HG02852 (cell line): ENCODE measurements around the gene SQOR.

ENCODE experiments used
- ATAC-seq: cut with Tn5 transposase; IDR thresholded peaks from one replicate; pipeline ENCODE4 v1.9.1; 2021; ENCODE audit warnings: mild to moderate bottlenecking, moderate library complexity; ENCODE audit not compliant: unreplicated experiment

The SQOR gene

DNA sequence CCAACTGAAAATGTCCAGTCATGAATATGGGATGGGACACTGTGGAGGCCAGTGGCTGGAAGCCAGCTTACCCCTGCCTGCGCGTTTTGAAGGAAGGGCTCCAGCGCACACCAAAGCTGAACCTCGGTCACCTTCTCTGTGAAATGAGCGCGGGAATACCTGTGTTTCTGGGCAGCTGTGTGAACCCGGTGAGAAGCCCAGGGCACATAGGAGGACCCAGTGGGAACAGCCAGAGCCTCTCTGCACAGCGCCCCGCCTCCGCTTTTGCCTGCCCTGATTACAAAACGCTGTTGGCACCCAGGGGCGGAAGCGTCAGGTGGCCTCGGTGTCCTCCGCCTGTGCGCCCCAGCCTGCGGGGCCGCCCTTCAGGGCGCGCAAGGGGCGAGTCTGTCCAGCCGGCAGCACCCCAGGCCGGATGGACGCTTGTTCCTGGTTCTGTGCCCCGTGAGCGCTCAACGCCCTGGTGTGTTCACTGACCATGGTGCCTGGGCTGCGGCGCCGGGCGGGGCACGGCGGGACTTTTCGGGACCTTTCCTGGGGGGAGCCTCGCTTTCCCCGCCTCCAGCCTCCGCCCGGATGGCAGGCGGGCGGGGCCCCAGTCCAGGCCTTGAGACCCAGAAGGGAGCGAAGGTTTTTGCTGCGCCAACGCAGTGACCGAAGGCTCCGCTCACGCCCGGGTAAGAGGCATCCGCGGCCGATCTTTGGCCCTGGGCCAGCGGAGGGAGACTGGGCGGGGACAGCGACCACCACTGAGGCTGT, at the start of gene SQOR:
Gene SQOR (plus strand): TSS at position 598 of the 759 bp plus-strand sequence. CDS start 23,895 bp downstream, outside the sequence.
- peak; percentile 77 for ATAC-seq

- no peak for ATAC-seq
Measured at GRCh38 chr15:45585069-45585791, 49.6 kb upstream of the SQOR start.

GRCh38 chr15:45586125-45586524, 48.7 kb upstream of the SQOR start:
- no peak for ATAC-seq

DNA sequence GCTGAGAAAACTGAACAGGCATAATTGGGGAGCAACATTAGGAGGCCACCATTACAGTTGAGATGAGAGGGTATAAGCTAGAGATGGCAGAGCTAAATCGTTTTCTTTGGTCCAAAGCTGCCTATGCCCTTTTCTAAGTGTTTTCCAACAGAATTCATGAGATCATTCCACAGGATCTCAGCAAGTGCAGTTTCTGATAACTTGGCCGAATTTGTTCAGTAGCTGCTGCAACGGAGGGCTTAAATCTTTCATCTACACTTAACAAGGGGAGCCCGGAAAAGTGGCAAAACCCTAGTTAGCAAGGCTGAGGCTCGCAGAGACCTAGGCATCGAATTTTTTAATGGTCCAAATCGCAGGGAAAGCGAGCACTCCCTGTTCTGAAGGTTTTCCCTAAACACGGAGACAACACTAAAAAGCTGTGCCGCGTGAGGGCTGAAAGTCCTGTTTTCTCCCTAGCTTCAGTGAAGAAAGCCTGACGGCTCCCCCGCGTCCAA, 48.2 kb upstream of the SQOR start:
- ATAC-seq: peak; percentile 6

DNA sequence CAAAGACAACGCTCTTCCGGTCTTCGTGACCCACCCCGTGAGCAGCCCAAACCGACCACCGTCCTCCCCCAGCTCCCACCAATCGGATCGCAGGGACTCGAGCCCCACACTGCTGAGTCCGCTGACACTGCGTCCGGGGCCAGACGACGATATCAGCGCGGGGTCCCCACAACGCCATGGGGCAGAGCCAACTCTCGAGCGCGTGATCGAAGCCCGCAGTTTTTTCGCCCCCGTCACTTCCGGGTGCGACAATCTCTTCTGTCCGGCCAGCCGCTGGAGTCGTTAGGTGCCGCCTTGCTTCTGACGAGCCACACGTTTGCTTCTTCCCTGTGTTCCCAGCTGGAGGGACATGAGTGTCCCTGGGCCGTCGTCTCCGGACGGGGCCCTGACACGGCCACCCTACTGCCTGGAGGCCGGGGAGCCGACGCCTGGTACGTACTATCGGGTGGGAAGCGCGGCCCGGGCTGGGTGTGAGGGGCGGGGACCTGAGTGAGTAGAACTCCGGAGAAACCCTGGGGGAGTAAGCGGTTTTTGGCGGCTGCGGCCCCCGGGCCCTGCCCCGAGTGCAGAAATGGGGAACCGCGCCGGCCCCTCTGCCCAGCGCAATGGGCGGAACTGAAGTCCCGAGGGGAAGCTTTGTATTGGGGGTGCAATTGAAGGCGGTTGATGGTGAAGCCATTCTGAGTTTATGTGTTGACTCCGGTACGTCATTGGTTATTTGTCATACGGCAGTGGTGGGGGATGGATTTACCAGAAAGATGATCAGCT, 47.5 kb upstream of the SQOR start, which contains the start of gene BLOC1S6:
Gene BLOC1S6 (plus strand): TSS at position 285 of the 768 bp plus-strand sequence. CDS start 65 bp downstream, at position 350.
- ATAC-seq: peak; percentile 73

DNA sequence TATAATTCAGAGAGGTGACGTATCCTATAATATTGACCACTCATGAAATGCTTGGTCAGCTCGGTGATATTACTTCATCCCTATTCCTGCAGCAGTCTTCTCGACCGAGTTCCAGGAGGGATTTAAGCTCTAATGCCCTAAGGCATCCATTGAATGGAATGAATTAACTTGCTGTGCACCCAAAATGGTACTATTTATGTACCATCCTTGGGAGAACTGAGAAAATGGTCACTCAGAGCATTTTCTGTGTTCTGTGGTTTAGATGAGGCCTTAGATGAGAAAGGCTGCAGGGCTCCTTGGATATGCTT, 47.0 kb upstream of the SQOR start:
- ATAC-seq: no peak

DNA sequence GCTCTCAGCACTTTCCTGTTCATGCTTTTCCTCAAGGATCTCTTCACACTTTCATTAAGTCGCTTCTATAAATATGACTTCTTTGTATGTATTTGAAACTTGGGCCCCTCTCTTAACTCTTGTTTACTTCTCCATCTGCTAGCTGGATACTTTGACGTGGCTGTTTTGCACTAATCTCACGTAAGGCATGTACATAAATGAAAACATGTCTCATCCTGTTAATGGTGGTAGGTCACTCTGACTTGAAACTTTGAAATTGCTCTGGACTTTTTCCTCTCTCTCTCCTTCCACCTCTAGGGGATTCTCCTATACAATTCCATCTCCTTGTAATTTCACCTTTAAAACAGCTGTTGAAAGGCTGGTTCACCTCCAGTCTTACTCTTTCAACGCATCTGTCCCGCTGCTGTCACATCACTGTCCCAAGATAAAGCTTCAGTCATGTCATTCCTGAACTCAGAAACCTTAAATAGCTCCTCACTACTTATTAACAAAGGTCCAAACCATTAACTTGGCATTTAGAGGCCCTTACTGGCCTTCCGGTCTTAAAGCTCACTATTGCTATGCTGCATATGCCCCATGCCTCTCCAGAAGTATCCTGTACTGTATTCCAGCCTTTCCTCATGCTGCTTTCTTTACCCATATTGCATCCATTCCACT, 46.5 kb upstream of the SQOR start:
- no peak for ATAC-seq

DNA sequence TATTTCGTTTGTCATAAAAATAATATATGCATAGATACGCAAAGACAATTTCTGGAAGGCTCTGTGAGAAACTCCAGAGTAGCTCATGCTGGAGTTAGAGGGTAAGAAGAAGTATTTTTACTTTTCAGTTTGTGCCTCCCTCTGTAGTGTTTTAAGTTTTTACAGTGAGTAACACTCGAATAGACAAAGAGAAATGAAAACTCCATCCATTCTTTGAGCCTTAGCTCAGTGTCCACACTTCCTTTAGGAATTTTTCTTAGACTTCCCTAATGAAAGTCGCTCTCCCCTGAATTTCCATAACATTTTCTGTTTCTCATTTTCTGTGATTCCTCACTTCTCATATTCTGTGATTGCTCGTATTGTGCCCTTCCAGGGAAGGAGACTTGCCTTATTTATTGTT, 45.6 kb upstream of the SQOR start:
- ATAC-seq: no peak

DNA sequence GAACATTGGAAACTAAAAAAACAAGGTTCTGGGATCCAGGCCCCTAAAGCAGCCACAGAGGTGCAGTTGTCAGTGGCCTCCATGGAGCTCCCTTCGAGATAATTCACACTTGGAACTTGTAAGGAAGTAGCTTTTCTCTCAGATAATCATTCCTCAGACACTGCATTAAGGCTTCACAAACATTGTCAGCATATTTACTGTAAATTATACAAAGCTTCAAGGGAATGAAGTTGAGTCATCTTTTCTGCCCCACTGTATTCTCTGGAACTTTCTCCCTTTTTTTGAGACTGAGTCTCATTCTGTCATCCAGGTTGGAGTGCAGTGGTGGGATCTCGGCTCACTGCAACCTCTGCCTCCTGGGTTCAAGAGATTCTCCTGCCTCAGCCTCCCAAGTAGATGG, 40.5 kb upstream of the SQOR start:
- ATAC-seq: no peak

DNA sequence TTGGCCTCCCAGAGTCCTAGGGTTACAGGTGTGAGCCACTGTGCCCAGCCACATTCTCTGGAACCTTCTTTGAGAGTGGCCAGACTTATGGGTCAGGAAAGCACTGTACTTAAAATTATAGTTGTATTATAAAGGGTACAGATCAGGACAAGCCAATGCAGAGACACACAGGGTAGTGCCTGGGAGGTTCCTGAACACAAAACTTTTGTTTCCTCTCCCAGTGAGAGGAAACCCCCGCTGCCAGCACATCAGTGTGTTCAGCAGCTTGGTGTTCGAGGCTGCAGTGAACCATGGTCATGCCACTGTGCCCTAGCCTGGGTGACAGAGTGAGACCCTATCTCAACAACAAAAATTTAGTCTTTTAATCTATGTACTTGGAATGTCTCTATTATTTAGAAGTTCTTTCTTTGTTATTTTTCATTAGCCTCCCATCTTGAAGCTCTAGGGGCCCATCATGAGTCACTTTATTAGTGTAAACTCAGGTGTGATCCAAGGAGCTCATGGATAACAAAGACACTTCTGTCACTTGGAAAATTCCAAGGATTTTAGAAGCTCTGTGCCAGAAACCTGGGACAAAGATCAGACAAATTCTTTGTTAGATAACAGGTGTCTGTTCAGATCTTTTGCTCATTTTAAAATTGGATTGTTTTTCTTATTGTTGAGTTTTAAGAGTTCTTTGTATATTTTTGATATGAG, 39.8 kb upstream of the SQOR start:
- no peak for ATAC-seq

DNA sequence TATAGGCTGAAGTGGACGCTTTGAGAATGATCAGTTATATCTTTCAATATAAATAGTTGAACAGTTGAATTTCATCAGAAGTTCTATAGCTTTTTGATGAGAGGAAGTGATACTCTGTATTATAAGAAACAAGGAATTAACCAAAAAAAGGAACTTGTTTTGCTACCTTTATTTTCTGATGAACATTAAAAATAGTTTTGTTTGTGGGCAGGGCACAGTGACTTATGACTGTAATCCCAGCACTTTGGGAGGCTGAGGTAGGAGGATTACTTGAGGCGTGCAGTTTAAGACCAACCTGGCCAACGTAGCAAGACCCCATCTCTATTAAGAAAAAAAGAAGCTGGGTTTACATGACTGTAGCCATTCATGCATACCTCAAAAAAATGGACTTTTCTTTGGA, 30.9 kb upstream of the SQOR start:
- no peak for ATAC-seq

DNA sequence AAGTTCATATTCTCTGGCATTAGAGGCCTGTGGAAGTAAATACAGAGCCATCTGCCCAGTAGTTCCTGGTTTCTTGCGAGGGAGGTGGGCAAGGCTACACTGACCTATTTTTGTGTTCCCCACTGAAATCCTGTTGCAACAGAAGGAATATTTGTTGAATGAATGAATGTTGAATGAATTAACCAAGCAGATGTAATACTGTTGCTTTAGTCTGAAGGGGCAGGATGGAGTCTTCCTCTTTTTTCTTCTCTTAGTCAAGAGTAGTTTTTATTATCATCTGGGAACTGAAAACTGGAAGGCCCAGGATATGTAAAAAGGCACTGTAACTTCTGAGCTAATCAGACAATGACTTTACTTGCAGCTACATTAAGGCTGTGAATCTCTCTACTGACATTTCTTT, 30.5 kb upstream of the SQOR start:
- no peak for ATAC-seq

DNA sequence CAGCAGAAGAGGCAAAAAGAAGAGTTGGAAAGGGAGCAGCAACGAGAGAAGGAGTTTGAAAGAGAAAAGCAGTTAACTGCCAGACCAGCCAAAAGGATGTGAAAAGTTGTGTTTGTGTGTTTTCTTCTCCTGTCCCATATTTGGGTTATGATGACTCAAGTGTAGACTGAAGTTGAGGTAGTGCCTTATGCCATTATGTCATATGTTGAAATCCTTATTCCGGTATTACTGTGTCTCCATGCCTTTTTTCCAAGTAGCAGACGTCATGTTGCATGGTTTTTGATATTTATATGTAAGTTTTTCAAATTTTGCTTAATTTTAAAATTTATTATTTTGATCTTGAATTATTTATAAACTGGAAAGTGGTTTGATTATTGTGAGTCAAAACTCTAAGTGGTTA, 28.4 kb upstream of the SQOR start:
- no peak for ATAC-seq

DNA sequence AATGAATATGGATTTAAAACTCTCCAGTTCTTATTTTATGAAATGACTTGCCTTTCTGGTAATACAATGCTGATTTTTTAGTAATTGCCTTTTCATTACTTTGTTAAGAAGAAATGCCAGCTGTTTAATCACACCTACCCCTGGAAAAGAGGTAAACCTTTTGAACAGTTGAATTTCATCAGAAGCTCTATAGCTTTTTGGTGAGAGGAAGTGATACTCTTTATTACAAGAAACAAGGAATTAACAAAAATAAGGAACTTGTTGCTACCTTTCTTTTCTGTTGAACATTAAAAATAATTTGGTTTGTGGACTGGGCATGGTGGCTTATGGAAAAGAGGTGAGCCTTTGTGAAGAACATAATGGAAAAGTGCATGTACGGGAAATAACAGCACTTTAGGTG, 28.0 kb upstream of the SQOR start:
- ATAC-seq: no peak

- ATAC-seq: no peak
Measured at GRCh38 chr15:45611305-45611704, 23.5 kb upstream of the SQOR start.

GRCh38 chr15:45612790-45613415, 21.9 kb upstream of the SQOR start:
- ATAC-seq: peak; percentile 54

- no peak for ATAC-seq
Measured at GRCh38 chr15:45616901-45617323, 17.9 kb upstream of the SQOR start.

GRCh38 chr15:45618813-45619212, 16.0 kb upstream of the SQOR start:
- no peak for ATAC-seq

GRCh38 chr15:45628136-45628535, 6.7 kb upstream of the SQOR start:
- ATAC-seq: no peak
